GM23338 (cell line): ENCODE data around the gene COL4A6. TPM values are rescaled to one million over a fixed set of nuclear protein-coding genes. Genes with fewer than 3 reads are reported as not detected.

ENCODE experiments used
- ATAC-seq: fragments of 200-7000 bp; cut with Tn5 transposase; 3 replicates; pipeline ENCODE4 v1.9.1; 2020
- DNase-seq: peaks from one replicate; pipeline ENCODE4 v3.0.0-alpha.2; 2015; ENCODE audit warnings: low spot score
- H2AFZ ChIP-seq: fragments of 200-600 bp; sonication (generic); 2 replicates; pipeline ENCODE4 v1.8.0; 2016; ENCODE audit warnings: antibody characterized with exemption, mild to moderate bottlenecking, moderate library complexity
- H3F3A ChIP-seq: fragments of 200-600 bp; sonication (generic); replicated peaks from 2 replicates; pipeline ENCODE4 v1.8.0; 2017; ENCODE audit warnings: antibody characterized with exemption, mixed run types, low read depth
- H3K27ac ChIP-seq: fragments of 200-600 bp; sonication (generic); 2 replicates; pipeline ENCODE4 v1.6.1; 2016; ENCODE audit warnings: low read depth
- H3K27me3 ChIP-seq: fragments of 200-600 bp; sonication (generic); 2 replicates; pipeline ENCODE4 v1.8.0; 2016; ENCODE audit warnings: mild to moderate bottlenecking, mixed run types, moderate library complexity; ENCODE audit not compliant: insufficient read depth
- H3K36me3 ChIP-seq: fragments of 200-600 bp; sonication (generic); 2 replicates; pipeline ENCODE4 v1.8.0; 2016; ENCODE audit warnings: mild to moderate bottlenecking; ENCODE audit not compliant: insufficient read depth
- H3K4me1 ChIP-seq: fragments of 200-600 bp; sonication (generic); 2 replicates; pipeline ENCODE4 v1.8.0; 2016; ENCODE audit warnings: mild to moderate bottlenecking, moderate library complexity; ENCODE audit not compliant: insufficient read depth
- H3K4me2 ChIP-seq: fragments of 200-600 bp; sonication (generic); 2 replicates; pipeline ENCODE4 v1.7.1; 2017; ENCODE audit warnings: mixed run types
- H3K4me3 ChIP-seq: fragments of 200-600 bp; sonication (generic); 2 replicates; pipeline ENCODE4 v1.6.1; 2016; ENCODE audit warnings: mixed run types
- H3K79me2 ChIP-seq: fragments of 200-600 bp; sonication (generic); replicated peaks from 2 replicates; pipeline ENCODE4 v1.8.0; 2017; ENCODE audit warnings: mild to moderate bottlenecking; ENCODE audit not compliant: insufficient read depth
- H3K9me2 ChIP-seq: fragments of 200-600 bp; sonication (generic); 2 replicates; pipeline ENCODE4 v1.8.0; 2017; ENCODE audit not compliant: insufficient read depth
- H4K20me1 ChIP-seq: fragments of 200-600 bp; sonication (generic); replicated peaks from 2 replicates; pipeline ENCODE4 v1.8.0; 2017; ENCODE audit warnings: mild to moderate bottlenecking; ENCODE audit not compliant: insufficient read depth
- H3K27ac Mint-ChIP-seq: 2 replicates; pipeline ENCODE4 v1.8.0; 2020; ENCODE audit warnings: inconsistent platforms, mild to moderate bottlenecking, moderate library complexity, mixed read lengths
- H3K27me3 Mint-ChIP-seq: 3 replicates; pipeline ENCODE4 v1.8.0; 2022; ENCODE audit warnings: low read depth, mild to moderate bottlenecking, moderate library complexity, mixed read lengths, inconsistent platforms; ENCODE audit not compliant: insufficient read depth, poor library complexity
- H3K36me3 Mint-ChIP-seq: 3 replicates; pipeline ENCODE4 v1.8.0; 2021; ENCODE audit warnings: low read depth, mild to moderate bottlenecking, inconsistent platforms, moderate library complexity, mixed read lengths
- H3K4me1 Mint-ChIP-seq: 3 replicates; pipeline ENCODE4 v1.8.0; 2020; ENCODE audit warnings: mild to moderate bottlenecking, inconsistent platforms, mixed read lengths
- H3K4me3 Mint-ChIP-seq: 3 replicates; pipeline ENCODE4 v1.8.0; 2021; ENCODE audit warnings: moderate library complexity, mild to moderate bottlenecking, inconsistent platforms, mixed read lengths
- H3K9me3 Mint-ChIP-seq: 3 replicates; pipeline ENCODE4 v1.8.0; 2020; ENCODE audit warnings: moderate library complexity, mild to moderate bottlenecking, inconsistent platforms, mixed read lengths
- CREB1 ChIP-seq: fragments of 250-450 bp; sonication (Bioruptor Pico); IDR thresholded peaks from 2 replicates; pipeline ENCODE4 v1.5.0; 2020; ENCODE audit warnings: low read depth, mild to moderate bottlenecking, moderate library complexity
- EZH2 ChIP-seq: fragments of 200-600 bp; sonication (generic); IDR thresholded peaks from one replicate; pipeline ENCODE4 v1.8.0; 2017; ENCODE audit warnings: antibody characterized with exemption, mild to moderate bottlenecking, low read depth; ENCODE audit not compliant: unreplicated experiment
- POLR2AphosphoS5 ChIP-seq: IDR thresholded peaks from 2 replicates; pipeline ENCODE4 v1.6.1; 2016; ENCODE audit warnings: antibody characterized with exemption, low read depth
- ZNF331 ChIP-seq: fragments of 250-450 bp; sonication (Bioruptor Pico); IDR thresholded peaks from 2 replicates; pipeline ENCODE4 v1.5.0; 2020; ENCODE audit warnings: low read depth, mild to moderate bottlenecking, moderate library complexity
- polyA plus RNA-seq: library from polyadenylated mRNA; unstranded; fragments of >200 nt; fragmentation: Nextera tagmentation; extraction: Ambion mirVana; gene quantifications from 2 replicates; pipeline ENCODE4 v1.2.1, GENCODE V29; 2016
- total RNA-seq: library from RNA; depleted of rRNA; stranded (reverse); fragments of >200 nt; shearing (Covaris generic); gene quantifications from 2 replicates; pipeline ENCODE4 v1.2.3, GENCODE V29; 2014
- TF ChIP-seq, protein P1 (sequence below): fragments of 250-450 bp; sonication (Bioruptor Pico); IDR thresholded peaks from 2 replicates; pipeline ENCODE4 v1.5.0; 2020; ENCODE audit warnings: mild to moderate bottlenecking, moderate library complexity
- TF ChIP-seq, protein P2 (sequence below): IDR thresholded peaks from one replicate; pipeline ENCODE4 v1.6.1; 2018; ENCODE audit warnings: antibody characterized with exemption; ENCODE audit not compliant: unreplicated experiment

The COL4A6 gene
- total and polyA plus RNA-seq, 2 experiments from 2014 or later, result 4.1 to 15.2 TPM

DNA sequence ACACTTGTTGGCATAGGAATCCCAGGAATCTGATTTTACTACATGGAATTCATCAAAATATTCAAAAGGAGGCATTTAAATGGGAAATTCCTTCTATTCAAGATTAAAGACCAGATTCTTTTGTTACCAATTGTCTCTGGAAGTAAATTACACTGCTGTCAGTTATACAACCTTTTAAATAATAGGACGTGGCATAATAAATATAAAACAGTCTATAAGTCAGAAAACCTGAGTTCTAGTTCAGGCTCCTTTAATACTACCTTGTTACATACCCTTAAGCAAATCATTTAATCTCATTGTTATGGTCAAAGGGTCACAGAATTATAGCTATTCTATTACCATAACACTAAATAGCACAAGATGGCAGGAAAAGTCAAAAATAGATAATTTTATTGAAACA lies 18.8 kb downstream of the COL4A6 start (continued):
- TF ChIP-seq, protein P1, sequence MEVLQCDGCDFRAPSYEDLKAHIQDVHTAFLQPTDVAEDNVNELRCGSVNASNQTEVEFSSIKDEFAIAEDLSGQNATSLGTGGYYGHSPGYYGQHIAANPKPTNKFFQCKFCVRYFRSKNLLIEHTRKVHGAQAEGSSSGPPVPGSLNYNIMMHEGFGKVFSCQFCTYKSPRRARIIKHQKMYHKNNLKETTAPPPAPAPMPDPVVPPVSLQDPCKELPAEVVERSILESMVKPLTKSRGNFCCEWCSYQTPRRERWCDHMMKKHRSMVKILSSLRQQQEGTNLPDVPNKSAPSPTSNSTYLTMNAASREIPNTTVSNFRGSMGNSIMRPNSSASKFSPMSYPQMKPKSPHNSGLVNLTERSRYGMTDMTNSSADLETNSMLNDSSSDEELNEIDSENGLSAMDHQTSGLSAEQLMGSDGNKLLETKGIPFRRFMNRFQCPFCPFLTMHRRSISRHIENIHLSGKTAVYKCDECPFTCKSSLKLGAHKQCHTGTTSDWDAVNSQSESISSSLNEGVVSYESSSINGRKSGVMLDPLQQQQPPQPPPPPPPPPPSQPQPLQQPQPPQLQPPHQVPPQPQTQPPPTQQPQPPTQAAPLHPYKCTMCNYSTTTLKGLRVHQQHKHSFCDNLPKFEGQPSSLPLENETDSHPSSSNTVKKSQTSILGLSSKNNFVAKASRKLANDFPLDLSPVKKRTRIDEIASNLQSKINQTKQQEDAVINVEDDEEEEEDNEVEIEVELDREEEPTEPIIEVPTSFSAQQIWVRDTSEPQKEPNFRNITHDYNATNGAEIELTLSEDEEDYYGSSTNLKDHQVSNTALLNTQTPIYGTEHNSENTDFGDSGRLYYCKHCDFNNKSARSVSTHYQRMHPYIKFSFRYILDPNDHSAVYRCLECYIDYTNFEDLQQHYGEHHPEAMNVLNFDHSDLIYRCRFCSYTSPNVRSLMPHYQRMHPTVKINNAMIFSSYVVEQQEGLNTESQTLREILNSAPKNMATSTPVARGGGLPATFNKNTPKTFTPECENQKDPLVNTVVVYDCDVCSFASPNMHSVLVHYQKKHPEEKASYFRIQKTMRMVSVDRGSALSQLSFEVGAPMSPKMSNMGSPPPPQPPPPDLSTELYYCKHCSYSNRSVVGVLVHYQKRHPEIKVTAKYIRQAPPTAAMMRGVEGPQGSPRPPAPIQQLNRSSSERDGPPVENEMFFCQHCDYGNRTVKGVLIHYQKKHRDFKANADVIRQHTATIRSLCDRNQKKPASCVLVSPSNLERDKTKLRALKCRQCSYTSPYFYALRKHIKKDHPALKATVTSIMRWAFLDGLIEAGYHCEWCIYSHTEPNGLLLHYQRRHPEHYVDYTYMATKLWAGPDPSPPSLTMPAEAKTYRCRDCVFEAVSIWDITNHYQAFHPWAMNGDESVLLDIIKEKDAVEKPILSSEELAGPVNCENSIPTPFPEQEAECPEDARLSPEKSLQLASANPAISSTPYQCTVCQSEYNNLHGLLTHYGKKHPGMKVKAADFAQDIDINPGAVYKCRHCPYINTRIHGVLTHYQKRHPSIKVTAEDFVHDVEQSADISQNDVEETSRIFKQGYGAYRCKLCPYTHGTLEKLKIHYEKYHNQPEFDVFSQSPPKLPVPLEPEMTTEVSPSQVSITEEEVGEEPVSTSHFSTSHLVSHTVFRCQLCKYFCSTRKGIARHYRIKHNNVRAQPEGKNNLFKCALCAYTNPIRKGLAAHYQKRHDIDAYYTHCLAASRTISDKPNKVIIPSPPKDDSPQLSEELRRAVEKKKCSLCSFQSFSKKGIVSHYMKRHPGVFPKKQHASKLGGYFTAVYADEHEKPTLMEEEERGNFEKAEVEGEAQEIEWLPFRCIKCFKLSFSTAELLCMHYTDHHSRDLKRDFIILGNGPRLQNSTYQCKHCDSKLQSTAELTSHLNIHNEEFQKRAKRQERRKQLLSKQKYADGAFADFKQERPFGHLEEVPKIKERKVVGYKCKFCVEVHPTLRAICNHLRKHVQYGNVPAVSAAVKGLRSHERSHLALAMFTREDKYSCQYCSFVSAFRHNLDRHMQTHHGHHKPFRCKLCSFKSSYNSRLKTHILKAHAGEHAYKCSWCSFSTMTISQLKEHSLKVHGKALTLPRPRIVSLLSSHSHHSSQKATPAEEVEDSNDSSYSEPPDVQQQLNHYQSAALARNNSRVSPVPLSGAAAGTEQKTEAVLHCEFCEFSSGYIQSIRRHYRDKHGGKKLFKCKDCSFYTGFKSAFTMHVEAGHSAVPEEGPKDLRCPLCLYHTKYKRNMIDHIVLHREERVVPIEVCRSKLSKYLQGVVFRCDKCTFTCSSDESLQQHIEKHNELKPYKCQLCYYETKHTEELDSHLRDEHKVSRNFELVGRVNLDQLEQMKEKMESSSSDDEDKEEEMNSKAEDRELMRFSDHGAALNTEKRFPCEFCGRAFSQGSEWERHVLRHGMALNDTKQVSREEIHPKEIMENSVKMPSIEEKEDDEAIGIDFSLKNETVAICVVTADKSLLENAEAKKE (CRISPR knock-in tag), result no peak

- Histone ChIP-seq H3K27ac (no peak overlapping the region), H3K9me2 (no peaks in the 10 kb centered on the region), H3F3A (no peaks in the 10 kb centered on the region), H3K27me3 (no peaks in the 10 kb centered on the region), H3K79me2 (no peaks in the 10 kb centered on the region), H2AFZ (no peak overlapping the region), H4K20me1 (no peaks in the 10 kb centered on the region), H3K36me3 (no peaks in the 10 kb centered on the region), H3K4me3 (no peak overlapping the region), H3K4me2 (no peak overlapping the region), H3K4me1 (peaks cover 36% of the 10 kb centered on the region)
- Mint-ChIP-seq H3K4me1 (peaks cover 37% of the 10 kb centered on the region), H3K36me3 (no peaks in the 10 kb centered on the region), H3K27ac (no peak overlapping the region), H3K9me3 (no peaks in the 10 kb centered on the region), H3K4me3 (no peak overlapping the region), H3K27me3 (no peaks in the 10 kb centered on the region)
- ATAC-seq (no peak), DNase-seq (no peak)
- TF ChIP-seq, protein P1 (CRISPR knock-in tag), result no peak
- TF ChIP-seq CREB1 (CRISPR knock-in tag) (no peak), ZNF331 (CRISPR knock-in tag) (no peak), EZH2 (no peak), POLR2AphosphoS5 (no peak)
- TF ChIP-seq, protein P2, sequence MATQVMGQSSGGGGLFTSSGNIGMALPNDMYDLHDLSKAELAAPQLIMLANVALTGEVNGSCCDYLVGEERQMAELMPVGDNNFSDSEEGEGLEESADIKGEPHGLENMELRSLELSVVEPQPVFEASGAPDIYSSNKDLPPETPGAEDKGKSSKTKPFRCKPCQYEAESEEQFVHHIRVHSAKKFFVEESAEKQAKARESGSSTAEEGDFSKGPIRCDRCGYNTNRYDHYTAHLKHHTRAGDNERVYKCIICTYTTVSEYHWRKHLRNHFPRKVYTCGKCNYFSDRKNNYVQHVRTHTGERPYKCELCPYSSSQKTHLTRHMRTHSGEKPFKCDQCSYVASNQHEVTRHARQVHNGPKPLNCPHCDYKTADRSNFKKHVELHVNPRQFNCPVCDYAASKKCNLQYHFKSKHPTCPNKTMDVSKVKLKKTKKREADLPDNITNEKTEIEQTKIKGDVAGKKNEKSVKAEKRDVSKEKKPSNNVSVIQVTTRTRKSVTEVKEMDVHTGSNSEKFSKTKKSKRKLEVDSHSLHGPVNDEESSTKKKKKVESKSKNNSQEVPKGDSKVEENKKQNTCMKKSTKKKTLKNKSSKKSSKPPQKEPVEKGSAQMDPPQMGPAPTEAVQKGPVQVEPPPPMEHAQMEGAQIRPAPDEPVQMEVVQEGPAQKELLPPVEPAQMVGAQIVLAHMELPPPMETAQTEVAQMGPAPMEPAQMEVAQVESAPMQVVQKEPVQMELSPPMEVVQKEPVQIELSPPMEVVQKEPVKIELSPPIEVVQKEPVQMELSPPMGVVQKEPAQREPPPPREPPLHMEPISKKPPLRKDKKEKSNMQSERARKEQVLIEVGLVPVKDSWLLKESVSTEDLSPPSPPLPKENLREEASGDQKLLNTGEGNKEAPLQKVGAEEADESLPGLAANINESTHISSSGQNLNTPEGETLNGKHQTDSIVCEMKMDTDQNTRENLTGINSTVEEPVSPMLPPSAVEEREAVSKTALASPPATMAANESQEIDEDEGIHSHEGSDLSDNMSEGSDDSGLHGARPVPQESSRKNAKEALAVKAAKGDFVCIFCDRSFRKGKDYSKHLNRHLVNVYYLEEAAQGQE, result no peak
Measured at GRCh38 chrX:108417257-108417656, 21.0 kb downstream of the COL4A6 start.
